H1 (cell line): ENCODE data around the gene TRAK1. TPM values are rescaled to one million over a fixed set of nuclear protein-coding genes. Genes with fewer than 3 reads are reported as not detected.

ENCODE experiments used
- CTCF ChIA-PET: fragments of 300-600 bp; sonication (Branson Sonifier 250); formaldehyde crosslinking; loops from one replicate; lab custom pipeline; 2021; ENCODE audit not compliant: partially characterized antibody; lab: Charles Lee
- POLR2A ChIA-PET: fragments of 300-600 bp; sonication (Branson Sonifier 250); formaldehyde crosslinking; loops from one replicate; lab custom pipeline; 2021; ENCODE audit warnings: inconsistent platforms; ENCODE audit not compliant: partially characterized antibody; lab: Charles Lee
- DNase-seq, 2 experiments: peaks; one replicate each; pipeline versions ENCODE4 v3.0.0 to v3.0.0-alpha.2; 2010 to 2022; ENCODE audit warnings: low spot score in 2 of 2, low read depth in 1 of 2, mixed read lengths in 1 of 2
- FAIRE-seq: peaks from 2 replicates; lab custom pipeline; 2011; peaks lifted over from hg19 to GRCh38; lab: Jason Lieb, UNC
- H2AFZ ChIP-seq: 2 replicates; pipeline ENCODE4 v1.8.1; 2012; ENCODE audit warnings: low read length, inconsistent platforms
- H2AK5ac ChIP-seq: 2 replicates; pipeline ENCODE4 v1.6.1; 2013; ENCODE audit warnings: low read depth, low read length
- H2BK120ac ChIP-seq: replicated peaks from 2 replicates; pipeline ENCODE3; 2013; ENCODE audit warnings: low read depth, low read length, inconsistent platforms
- H2BK12ac ChIP-seq: 2 replicates; pipeline ENCODE4 v1.6.1; 2013; ENCODE audit warnings: low read depth, low read length
- H2BK15ac ChIP-seq: 2 replicates; pipeline ENCODE4 v1.6.1; 2013; ENCODE audit warnings: low read length
- H2BK20ac ChIP-seq: 2 replicates; pipeline ENCODE4 v1.6.1; 2013; ENCODE audit warnings: low read length
- H2BK5ac ChIP-seq: 2 replicates; pipeline ENCODE4 v1.6.1; 2013; ENCODE audit warnings: low read depth, low read length
- H3K14ac ChIP-seq: 2 replicates; pipeline ENCODE4 v1.6.1; 2013; ENCODE audit warnings: inconsistent platforms; ENCODE audit not compliant: insufficient read length
- H3K18ac ChIP-seq: 2 replicates; pipeline ENCODE4 v1.6.1; 2013; ENCODE audit warnings: low read length; ENCODE audit errors: extremely low read depth
- H3K23ac ChIP-seq: 2 replicates; pipeline ENCODE4 v1.6.1; 2013; ENCODE audit warnings: inconsistent platforms; ENCODE audit not compliant: insufficient read length
- H3K23me2 ChIP-seq: 2 replicates; pipeline ENCODE4 v1.6.1; 2013; ENCODE audit warnings: low read depth, low read length
- H3K27ac ChIP-seq: 2 replicates; pipeline ENCODE4 v1.6.1; 2011; ENCODE audit warnings: low read depth, low read length, inconsistent platforms
- H3K27me3 ChIP-seq, 4 experiments: replicated peaks in 1 of 4; 1 replicate in 1 of 4; 2 replicates in 3 of 4; pipeline versions ENCODE4 v1.6.1 to v1.8.1; 2011 to 2013; ENCODE audit warnings: low read length in 3 of 4, mild to moderate bottlenecking in 3 of 4, inconsistent platforms in 2 of 4, mixed read lengths in 2 of 4, moderate library complexity in 1 of 4; ENCODE audit not compliant: control insufficient read depth in 3 of 4, insufficient read depth in 3 of 4; ENCODE audit errors: extremely low read depth in 1 of 4
- H3K36me3 ChIP-seq, 4 experiments: 2 replicates each; pipeline versions ENCODE4 v1.6.1 to v1.8.1; 2011 to 2013; ENCODE audit warnings: mild to moderate bottlenecking in 4 of 4, low read length in 3 of 4, moderate library complexity in 2 of 4, control low read depth in 1 of 4, inconsistent platforms in 1 of 4; ENCODE audit not compliant: insufficient read depth in 4 of 4, control insufficient read depth in 2 of 4
- H3K4ac ChIP-seq: replicated peaks from 2 replicates; pipeline ENCODE3; 2013; ENCODE audit warnings: low read length, low read depth, mixed read lengths, inconsistent platforms; ENCODE audit not compliant: insufficient read length
- H3K4me1 ChIP-seq, 4 experiments: replicated peaks in 1 of 4; 1 replicate in 1 of 4; 2 replicates in 3 of 4; pipeline versions ENCODE4 v1.6.1 to v1.8.1; 2011 to 2013; ENCODE audit warnings: low read length in 3 of 4, inconsistent platforms in 2 of 4, mixed read lengths in 1 of 4; ENCODE audit not compliant: insufficient read depth in 4 of 4, control insufficient read depth in 3 of 4
- H3K4me2 ChIP-seq, 2 experiments: 2 replicates each; pipeline versions ENCODE4 v1.6.1 to v1.8.1; 2011 to 2013; ENCODE audit warnings: low read depth in 2 of 2, low read length in 2 of 2, control low read depth in 1 of 2, inconsistent platforms in 1 of 2, mild to moderate bottlenecking in 1 of 2; ENCODE audit not compliant: insufficient read depth in 1 of 2
- H3K4me3 ChIP-seq, 4 experiments: fragments of 200-600, 300-600 bp in 1 of 4; sonication (generic), shearing (Covaris generic), sonication (Bioruptor Twin) in 1 of 4; 2 replicates each; pipeline versions ENCODE4 v1.5.1 to v1.8.1; 2011 to 2016; ENCODE audit warnings: low read length in 4 of 4, low read depth in 3 of 4, control low read depth in 2 of 4, inconsistent platforms in 2 of 4, mild to moderate bottlenecking in 2 of 4, mixed read lengths in 1 of 4, moderate library complexity in 1 of 4; ENCODE audit not compliant: insufficient read depth in 2 of 4; ENCODE audit errors: extremely low read depth in 1 of 4
- H3K56ac ChIP-seq: replicated peaks from 2 replicates; pipeline ENCODE3; 2013; ENCODE audit warnings: low read depth, mild to moderate bottlenecking, mixed read lengths, low read length, inconsistent platforms; ENCODE audit not compliant: insufficient read length
- H3K79me1 ChIP-seq: 2 replicates; pipeline ENCODE4 v1.6.1; 2013; ENCODE audit warnings: low read depth, low read length, control low read depth
- H3K79me2 ChIP-seq, 2 experiments: 2 replicates each; pipeline versions ENCODE4 v1.6.1 to v1.8.1; 2012 to 2013; ENCODE audit warnings: low read length in 2 of 2, mild to moderate bottlenecking in 2 of 2, inconsistent platforms in 1 of 2; ENCODE audit not compliant: insufficient read depth in 2 of 2, control insufficient read depth in 1 of 2
- H3K9ac ChIP-seq, 4 experiments: replicated peaks in 1 of 4; 1 replicate in 1 of 4; 2 replicates in 3 of 4; pipeline versions ENCODE4 v1.6.1 to v1.8.1; 2011 to 2013; ENCODE audit warnings: low read depth in 3 of 4, low read length in 3 of 4, control low read depth in 2 of 4, mild to moderate bottlenecking in 2 of 4, moderate library complexity in 2 of 4, inconsistent platforms in 1 of 4; ENCODE audit errors: extremely low read depth in 1 of 4
- H3K9me3 ChIP-seq, 2 experiments: 2 replicates each; pipeline versions ENCODE4 v1.6.1 to v1.8.1; 2012 to 2013; ENCODE audit warnings: mild to moderate bottlenecking in 2 of 2, moderate library complexity in 2 of 2, control low read depth in 1 of 2, inconsistent platforms in 1 of 2, low read depth in 1 of 2, low read length in 1 of 2, mixed read lengths in 1 of 2; ENCODE audit not compliant: insufficient read depth in 2 of 2
- H4K20me1 ChIP-seq, 2 experiments: replicated peaks in 1 of 2; 2 replicates each; pipeline versions ENCODE3 to v1.8.1; 2011 to 2013; ENCODE audit warnings: inconsistent platforms in 2 of 2, low read length in 2 of 2, mild to moderate bottlenecking in 1 of 2; ENCODE audit not compliant: insufficient read depth in 2 of 2, control insufficient read depth in 1 of 2
- H4K5ac ChIP-seq: 2 replicates; pipeline ENCODE4 v1.6.1; 2013; ENCODE audit warnings: low read length, low read depth, mixed read lengths, inconsistent platforms; ENCODE audit not compliant: insufficient read length
- H4K8ac ChIP-seq: 2 replicates; pipeline ENCODE4 v1.8.0; 2013; ENCODE audit warnings: mild to moderate bottlenecking, moderate library complexity, low read length, inconsistent platforms; ENCODE audit not compliant: insufficient read depth; ENCODE audit errors: extremely low read depth
- H4K91ac ChIP-seq: replicated peaks from 2 replicates; pipeline ENCODE3; 2013; ENCODE audit warnings: low read length, mixed read lengths, inconsistent platforms; ENCODE audit not compliant: insufficient read length
- CBX8 ChIP-seq: fragments of 300-800, 300-1000 bp; sonication (generic); IDR thresholded peaks from 2 replicates; pipeline ENCODE4 v1.7.1; 2016; ENCODE audit warnings: low read depth, low read length, borderline replicate concordance
- CREB1 ChIP-seq: IDR thresholded peaks from 2 replicates; pipeline ENCODE4 v1.6.1; 2012; ENCODE audit warnings: inconsistent platforms
- KDM1A ChIP-seq: fragments of 200-600, 300-600 bp; sonication (generic); IDR thresholded peaks from 2 replicates; pipeline ENCODE4 v1.7.1; 2016; ENCODE audit warnings: mild to moderate bottlenecking, low read length, borderline replicate concordance
- MAFK ChIP-seq: IDR thresholded peaks from 2 replicates; pipeline ENCODE4 v1.6.1; 2012; ENCODE audit warnings: low read depth, mild to moderate bottlenecking, improper control_type of control experiment, low read length
- TEAD4 ChIP-seq: IDR thresholded peaks from 2 replicates; pipeline ENCODE4 v1.6.1; 2012; ENCODE audit warnings: low read depth, low read length, inconsistent platforms, mixed read lengths
- WGBS, 2 experiments: shearing (Covaris generic) in 1 of 2; methylation state at CpG; one replicate each; pipeline versions ENCODE4 v1.1.6 to v1.1.7; 2013 to 2015; ENCODE audit warnings: low lambda C conversion rate in 2 of 2, mixed read lengths in 2 of 2, inconsistent platforms in 1 of 2, low coverage in 1 of 2, missing lambda C conversion rate in 1 of 2; ENCODE audit not compliant: insufficient replicate concordance in 2 of 2, insufficient coverage in 1 of 2, insufficient read length in 1 of 2; ENCODE audit errors: extremely low coverage in 1 of 2, missing lambda C conversion rate in 1 of 2; 5-methylcytosine and 5-hydroxymethylcytosine counted together
- polyA plus RNA-seq, 7 experiments: library from polyadenylated mRNA; depleted of rRNA in 3 of 7; stranded (reverse) in 5 of 7; unstranded in 2 of 7; fragments of >200 nt in 5 of 7; fragments of 200-250 nt in 2 of 7; gene quantifications; 1 replicate in 5 of 7; 2 replicates in 1 of 7; 4 replicates in 1 of 7; pipeline versions ENCODE4 v1.2.1 to v1.2.3, GENCODE V29; 2011 to 2013; ENCODE audit warnings: missing spikeins in 2 of 7, mixed read lengths in 2 of 7
- total RNA-seq: library from RNA; stranded (reverse); fragmentation: NEBNext Ultra II Directional; extraction: Animal tissue kit (Norgen Biotek cat#: 25700); gene quantifications from 2 replicates; pipeline ENCODE4 v1.2.1, GENCODE V29; 2021
- TF ChIP-seq, protein P1 (sequence below): IDR thresholded peaks from 2 replicates; pipeline ENCODE4 v1.6.1; 2011; ENCODE audit warnings: low read depth, mild to moderate bottlenecking, low read length; ENCODE audit not compliant: insufficient read depth

The TRAK1 gene
- total and polyA plus RNA-seq, 2 of the 8 experiments (the other 6 are each of a cell fraction or from before 2014, with no cell fraction given) = 21.3 to 32.7 TPM

DNA sequence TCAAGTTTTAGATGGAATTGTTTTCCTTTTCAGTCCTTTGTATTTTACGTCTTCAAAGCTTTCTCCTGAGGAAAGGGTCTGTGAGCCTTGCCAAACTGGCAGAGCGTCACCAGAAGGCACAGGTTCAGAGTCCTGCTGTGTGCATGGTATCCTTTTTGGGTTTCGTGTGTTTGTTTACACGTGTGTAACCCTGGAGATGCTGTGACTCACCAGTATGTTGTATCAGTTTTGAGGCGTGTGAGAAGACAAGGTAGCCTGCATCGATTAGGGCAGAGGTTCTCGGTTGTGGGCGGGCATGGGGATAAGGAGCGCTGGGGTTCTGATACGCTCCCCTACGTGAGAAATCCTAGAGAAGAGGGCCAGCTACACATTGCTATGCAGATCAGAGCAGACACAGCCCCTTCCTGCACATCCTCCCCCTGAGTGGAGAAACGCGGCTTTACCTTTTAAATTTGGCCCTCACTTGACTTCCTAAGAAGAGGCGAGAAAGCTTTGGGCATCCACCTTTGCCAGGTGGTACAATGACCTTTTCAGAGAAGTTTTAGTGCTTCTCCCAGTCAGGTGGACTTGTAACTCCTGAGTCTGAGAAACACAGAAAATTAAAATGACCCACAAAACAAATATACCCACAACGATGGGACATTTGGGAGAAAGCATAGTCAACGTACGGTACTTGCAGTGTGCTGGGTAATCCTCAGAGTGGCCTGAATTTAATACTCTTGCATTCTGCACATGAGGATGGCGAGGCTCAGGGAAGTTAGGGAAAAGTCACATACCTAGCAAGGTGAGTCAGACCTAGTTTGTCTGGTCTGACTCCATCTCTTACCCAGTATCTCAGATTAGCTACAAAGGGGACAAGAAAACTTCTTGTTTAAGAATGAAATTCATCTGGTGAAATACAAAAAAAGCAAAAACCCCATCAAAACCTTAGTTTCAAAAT lies 38.1 kb downstream of the TRAK1 start:
- H2BK20ac ChIP-seq = no peak overlapping the region
- no peak overlapping the region for H4K8ac ChIP-seq
- no peak overlapping the region for H3K56ac ChIP-seq
- H3K23me2 ChIP-seq = no peaks in the 10 kb centered on the region
- H2AFZ ChIP-seq = no peak overlapping the region
- H2BK5ac ChIP-seq = no peak overlapping the region
- H3K23ac ChIP-seq = no peak overlapping the region
- H3K27ac ChIP-seq = no peak overlapping the region
- H4K5ac ChIP-seq = no peak overlapping the region
- no peaks in the 10 kb centered on the region for H4K20me1 ChIP-seq
- H3K36me3 ChIP-seq = peaks cover 0 to 6% (median 0%) of the 10 kb centered on the region in 4 experiments; a peak in 2 of 8 replicates
- no peak for TF ChIP-seq MAFK
- no peak for TF ChIP-seq CREB1
- TF ChIP-seq TEAD4 = no peak
- no peak for TF ChIP-seq CBX8
- TF ChIP-seq, protein P1, sequence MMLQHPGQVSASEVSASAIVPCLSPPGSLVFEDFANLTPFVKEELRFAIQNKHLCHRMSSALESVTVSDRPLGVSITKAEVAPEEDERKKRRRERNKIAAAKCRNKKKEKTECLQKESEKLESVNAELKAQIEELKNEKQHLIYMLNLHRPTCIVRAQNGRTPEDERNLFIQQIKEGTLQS = no peak
- TF ChIP-seq KDM1A = no peak
- DNase-seq = no peak
- H3K9ac ChIP-seq = no peak overlapping the region
- H3K9me3 ChIP-seq = no peaks in the 10 kb centered on the region
- no peak overlapping the region for H3K18ac ChIP-seq
- no peak overlapping the region for H2BK15ac ChIP-seq
- H2BK120ac ChIP-seq = no peak overlapping the region
- no peak overlapping the region; the same call in 1 of the 2 replicates for H2AK5ac ChIP-seq
- H3K4me2 ChIP-seq = no peak overlapping the region
- H3K14ac ChIP-seq = no peak overlapping the region
- H3K27me3 ChIP-seq = no peaks in the 10 kb centered on the region
- CTCF ChIA-PET = interaction anchor here (0.8 to 3.7 kb wide), 7 partner anchors 9 to 62 kb away, joined by 3 to 17 read pairs (median 5); no protein-coding TSS in a partner anchor
- no peak for FAIRE-seq
- POLR2A ChIA-PET = interaction anchor here (1.2 kb wide), 1 partner anchor 500 kb away, joined by 3 read pairs; no protein-coding TSS in a partner anchor
- no peak overlapping the region for H3K4ac ChIP-seq
- no peak overlapping the region for H4K91ac ChIP-seq
- 89% methylated on average over 18 of the region's 18 CpGs; no CpG with 5 or more reads in 1 of the 2 experiments for WGBS, 2 experiments
- peaks cover 0 to 5% (median 2%) of the 10 kb centered on the region in 4 experiments; a peak in 2 of 7 replicates for H3K4me1 ChIP-seq
- H3K4me3 ChIP-seq = no peak overlapping the region
- H3K79me1 ChIP-seq = no peaks in the 10 kb centered on the region
- H2BK12ac ChIP-seq = no peak overlapping the region; the same call in 1 of the 2 replicates
- no peaks in the 10 kb centered on the region; a peak in 1 of 4 replicates for H3K79me2 ChIP-seq
